ENCODE data around the gene SH3D21. TPM values are rescaled to one million over a fixed set of nuclear protein-coding genes. Genes with fewer than 3 reads are reported as not detected.

SH3D21 gene
- total and polyA plus RNA-seq, 10 of the 15 experiments (the other 5 are each of a cell fraction or from before 2014, with no cell fraction given): 0.06 to 5.9 (median 2.4) TPM

GRCh38 chr1:36349241-36349671 is 43.1 kb downstream of the SH3D21 start (continued):
- TF ChIP-seq BHLHE40 (IDR thresholded peaks at IDR 0.05; ENCODE audit: borderline replicate concordance in 1 of 2, low read depth in 2 of 2, low read length in 1 of 2) (peak in 1 of 2 experiments; percentile 48; a peak in 1 of 4 replicates), RFX5 (IDR thresholded peaks at IDR 0.05; ENCODE audit: low read depth, low read length) (no peak), EGR1 (IDR thresholded peaks at IDR 0.05; ENCODE audit: borderline replicate concordance in 1 of 2, low read depth in 2 of 2, low read length in 2 of 2) (no peak), ESRRA (IDR thresholded peaks at IDR 0.05; ENCODE audit: low read length) (peak; percentile 98; the same call in 1 of the 2 replicates), NR2F1 (conservative IDR thresholded peaks at IDR 0.05) (peak; percentile 92), ZBTB4 (CRISPR knock-in tag; IDR thresholded peaks at IDR 0.05) (no peak), ZNF622 (IDR thresholded peaks at IDR 0.05) (no peak), JUND (IDR thresholded peaks at IDR 0.05; ENCODE audit: low read depth, low read length) (no peak), KLF5 (IDR thresholded peaks at IDR 0.05; ENCODE audit: partially characterized antibody) (no peak), SPI1 (IDR thresholded peaks at IDR 0.05; ENCODE audit: borderline replicate concordance, insufficient read depth, low read depth, low read length) (peak; percentile 88), CREM (IDR thresholded peaks at IDR 0.05; ENCODE audit: low read depth) (no peak), POLR2A (IDR thresholded peaks at IDR 0.05; ENCODE audit: low read depth, low read length) (peak; percentile 45), ZNF592 (IDR thresholded peaks at IDR 0.05) (no peak), MTA3 (IDR thresholded peaks at IDR 0.05; ENCODE audit: borderline replicate concordance, low read length) (peak; percentile 58; the same call in 1 of the 2 replicates), HDGF (IDR thresholded peaks at IDR 0.05) (peak; percentile 48), JUNB (IDR thresholded peaks at IDR 0.05) (no peak), EP300 (IDR thresholded peaks at IDR 0.05; ENCODE audit: borderline replicate concordance in 1 of 2, control insufficient read depth in 1 of 2, low read depth in 2 of 2, low read length in 2 of 2) (no peak)
- TF ChIP-seq, protein P1, sequence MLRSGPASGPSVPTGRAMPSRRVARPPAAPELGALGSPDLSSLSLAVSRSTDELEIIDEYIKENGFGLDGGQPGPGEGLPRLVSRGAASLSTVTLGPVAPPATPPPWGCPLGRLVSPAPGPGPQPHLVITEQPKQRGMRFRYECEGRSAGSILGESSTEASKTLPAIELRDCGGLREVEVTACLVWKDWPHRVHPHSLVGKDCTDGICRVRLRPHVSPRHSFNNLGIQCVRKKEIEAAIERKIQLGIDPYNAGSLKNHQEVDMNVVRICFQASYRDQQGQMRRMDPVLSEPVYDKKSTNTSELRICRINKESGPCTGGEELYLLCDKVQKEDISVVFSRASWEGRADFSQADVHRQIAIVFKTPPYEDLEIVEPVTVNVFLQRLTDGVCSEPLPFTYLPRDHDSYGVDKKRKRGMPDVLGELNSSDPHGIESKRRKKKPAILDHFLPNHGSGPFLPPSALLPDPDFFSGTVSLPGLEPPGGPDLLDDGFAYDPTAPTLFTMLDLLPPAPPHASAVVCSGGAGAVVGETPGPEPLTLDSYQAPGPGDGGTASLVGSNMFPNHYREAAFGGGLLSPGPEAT (IDR thresholded peaks at IDR 0.05; ENCODE audit: low read depth): peak; percentile 71; the same call in 1 of the 2 replicates
- TF ChIP-seq, protein P2, sequence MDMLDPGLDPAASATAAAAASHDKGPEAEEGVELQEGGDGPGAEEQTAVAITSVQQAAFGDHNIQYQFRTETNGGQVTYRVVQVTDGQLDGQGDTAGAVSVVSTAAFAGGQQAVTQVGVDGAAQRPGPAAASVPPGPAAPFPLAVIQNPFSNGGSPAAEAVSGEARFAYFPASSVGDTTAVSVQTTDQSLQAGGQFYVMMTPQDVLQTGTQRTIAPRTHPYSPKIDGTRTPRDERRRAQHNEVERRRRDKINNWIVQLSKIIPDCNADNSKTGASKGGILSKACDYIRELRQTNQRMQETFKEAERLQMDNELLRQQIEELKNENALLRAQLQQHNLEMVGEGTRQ (IDR thresholded peaks at IDR 0.05; ENCODE audit: borderline replicate concordance, low read depth, low read length): no peak
- TF ChIP-seq, protein P3, sequence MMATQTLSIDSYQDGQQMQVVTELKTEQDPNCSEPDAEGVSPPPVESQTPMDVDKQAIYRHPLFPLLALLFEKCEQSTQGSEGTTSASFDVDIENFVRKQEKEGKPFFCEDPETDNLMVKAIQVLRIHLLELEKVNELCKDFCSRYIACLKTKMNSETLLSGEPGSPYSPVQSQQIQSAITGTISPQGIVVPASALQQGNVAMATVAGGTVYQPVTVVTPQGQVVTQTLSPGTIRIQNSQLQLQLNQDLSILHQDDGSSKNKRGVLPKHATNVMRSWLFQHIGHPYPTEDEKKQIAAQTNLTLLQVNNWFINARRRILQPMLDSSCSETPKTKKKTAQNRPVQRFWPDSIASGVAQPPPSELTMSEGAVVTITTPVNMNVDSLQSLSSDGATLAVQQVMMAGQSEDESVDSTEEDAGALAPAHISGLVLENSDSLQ (IDR thresholded peaks at IDR 0.05): peak; percentile 59
